DND-41 (cell line): ENCODE results near the gene WFIKKN1.

Experiments
- ATAC-seq: fragments of 200-7000 bp; cut with Tn5 transposase; 3 replicates; pipeline ENCODE4 v1.9.1; 2021; ENCODE audit warnings: low read depth; ENCODE audit not compliant: insufficient read depth
- DNase-seq: peaks from one replicate; pipeline ENCODE4 v3.0.0-alpha.2; 2020
- H2AFZ ChIP-seq: 2 replicates; pipeline ENCODE4 v1.6.0; 2012; ENCODE audit warnings: low read depth, low read length
- H3K27ac ChIP-seq: 2 replicates; pipeline ENCODE4 v1.5.1; 2012; ENCODE audit warnings: low read length, inconsistent platforms
- H3K27me3 ChIP-seq: fragments of 200-600 bp; sonication (generic); 2 replicates; pipeline ENCODE4 v1.6.0; 2012; ENCODE audit warnings: low read length, mild to moderate bottlenecking, inconsistent platforms; ENCODE audit not compliant: insufficient read depth, poor library complexity
- H3K36me3 ChIP-seq: 2 replicates; pipeline ENCODE4 v1.5.1; 2012; ENCODE audit warnings: low read length, inconsistent platforms; ENCODE audit not compliant: insufficient read depth
- H3K4me1 ChIP-seq: 2 replicates; pipeline ENCODE4 v1.5.1; 2012; ENCODE audit warnings: mild to moderate bottlenecking, low read length; ENCODE audit not compliant: insufficient read depth
- H3K4me2 ChIP-seq: 2 replicates; pipeline ENCODE4 v1.6.0; 2012; ENCODE audit warnings: mild to moderate bottlenecking, moderate library complexity, low read length, inconsistent platforms; ENCODE audit not compliant: insufficient read depth
- H3K4me3 ChIP-seq, 2 experiments: fragments of 200-600 bp in 1 of 2; shearing (Covaris generic) in 1 of 2; 2 replicates each; pipeline ENCODE4 v1.5.1; 2012 to 2016; ENCODE audit warnings: inconsistent platforms in 2 of 2, low read length in 2 of 2, mild to moderate bottlenecking in 2 of 2, low read depth in 1 of 2, moderate library complexity in 1 of 2
- H3K79me2 ChIP-seq: 2 replicates; pipeline ENCODE4 v1.6.0; 2012; ENCODE audit warnings: low read length, inconsistent platforms; ENCODE audit not compliant: insufficient read depth
- H3K9ac ChIP-seq: 2 replicates; pipeline ENCODE4 v1.6.0; 2012; ENCODE audit warnings: low read depth, mild to moderate bottlenecking, inconsistent platforms, low read length, moderate library complexity
- H3K9me3 ChIP-seq: 2 replicates; pipeline ENCODE4 v1.5.1; 2012; ENCODE audit warnings: low read length, moderate library complexity, mild to moderate bottlenecking, inconsistent platforms; ENCODE audit not compliant: insufficient read depth, severe bottlenecking
- H4K20me1 ChIP-seq: 2 replicates; pipeline ENCODE4 v1.6.0; 2012; ENCODE audit warnings: low read length; ENCODE audit not compliant: insufficient read depth
- CTCF ChIP-seq: IDR thresholded peaks from 2 replicates; pipeline ENCODE4 v1.5.1; 2012; ENCODE audit warnings: borderline replicate concordance, low read length, moderate library complexity, mild to moderate bottlenecking; ENCODE audit not compliant: poor library complexity, severe bottlenecking; ENCODE audit errors: extremely low read depth
- EZH2 ChIP-seq: IDR thresholded peaks from 3 replicates; pipeline ENCODE4 v1.6.1; 2012; ENCODE audit warnings: borderline replicate concordance, low read depth, mild to moderate bottlenecking, moderate library complexity, low read length, inconsistent platforms; ENCODE audit not compliant: severe bottlenecking

Gene WFIKKN1

DNA sequence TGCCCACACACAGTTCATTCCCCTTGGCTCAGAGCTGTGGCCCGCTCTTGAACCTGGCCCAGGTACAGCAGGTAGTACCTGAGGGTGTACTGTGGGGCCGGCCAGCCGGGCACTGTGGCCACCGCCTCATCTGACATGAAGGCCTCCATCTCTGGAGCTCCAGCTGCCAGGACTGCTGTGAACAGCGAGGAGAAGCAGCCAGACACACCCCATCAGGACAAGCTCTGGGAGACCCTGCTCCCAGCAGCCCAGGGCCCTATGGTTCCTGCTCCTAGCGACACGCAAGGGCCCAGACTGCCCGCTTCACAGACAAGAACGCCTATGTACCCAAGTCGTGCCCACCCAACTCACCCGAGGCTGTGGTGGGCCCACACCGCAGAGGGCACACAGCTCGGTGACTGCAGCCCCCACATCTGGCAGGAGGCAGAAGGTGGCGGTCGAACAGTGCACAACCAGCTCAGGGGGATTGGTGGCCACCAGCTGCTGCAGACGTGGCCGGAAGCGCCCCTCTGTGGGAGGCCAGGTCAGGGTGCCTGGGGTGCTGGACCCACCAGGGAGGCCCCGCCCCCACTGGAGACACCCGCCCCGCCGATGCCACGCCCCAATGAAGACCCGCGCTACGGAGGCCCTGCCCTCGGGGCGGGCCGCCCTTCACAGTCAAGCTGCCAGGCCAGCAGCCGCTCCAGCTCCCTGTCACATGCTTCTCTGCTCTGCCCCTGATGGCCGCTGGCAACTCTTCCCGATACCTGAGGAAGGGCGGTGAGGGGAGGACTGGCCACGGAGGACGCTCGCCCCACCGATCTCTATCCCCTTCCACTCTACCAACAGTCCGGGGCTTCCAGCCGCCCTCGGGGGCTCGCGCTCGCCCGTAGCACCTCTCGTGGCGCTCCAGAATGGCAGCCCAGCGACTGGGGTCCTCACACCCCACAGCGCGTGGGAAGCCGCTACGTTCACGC lies 48.4 kb downstream of the WFIKKN1 start:
- ATAC-seq (peak; percentile 36), DNase-seq (peak; percentile 75)
- Histone ChIP-seq H3K4me3 (peak overlapping the region in 1 of 2 experiments; percentile 58; a peak in 2 of 4 replicates), H4K20me1 (peaks cover 59% of the 10 kb centered on the region), H3K9ac (peak overlapping the region; percentile 57), H3K4me2 (peak overlapping the region; percentile 89), H3K4me1 (peaks cover 46% of the 10 kb centered on the region), H3K27me3 (no peaks in the 10 kb centered on the region), H3K9me3 (no peaks in the 10 kb centered on the region), H3K79me2 (peaks cover 37% of the 10 kb centered on the region), H3K36me3 (peaks cover 33% of the 10 kb centered on the region), H3K27ac (peak overlapping the region; percentile 87), H2AFZ (peak overlapping the region; percentile 80)
- TF ChIP-seq CTCF (no peak), EZH2 (no peak)

- H3K9ac ChIP-seq = peak within 1 kb of the TSS; percentile 82
- DNase-seq (peak; percentile 93), ATAC-seq (peak; percentile 53)
- H3K27ac ChIP-seq = peak within 1 kb of the TSS; percentile 87
- H3K27me3 ChIP-seq = no peaks in the 10 kb centered on the region
- H3K4me3 ChIP-seq = peak within 1 kb of the TSS; percentile 42 to 98; a peak in 3 of 4 replicates
- peak within 1 kb of the TSS; percentile 80 for H2AFZ ChIP-seq
- peaks cover 52% of the 10 kb centered on the region for H4K20me1 ChIP-seq
- peaks cover 38% of the 10 kb centered on the region for H3K36me3 ChIP-seq
- peaks cover 37% of the 10 kb centered on the region for H3K79me2 ChIP-seq
- H3K4me1 ChIP-seq = peaks cover 55% of the 10 kb centered on the region
- no peak for TF ChIP-seq CTCF
- TF ChIP-seq EZH2 = no peak
- H3K4me2 ChIP-seq = peak within 1 kb of the TSS; percentile 99
- H3K9me3 ChIP-seq = no peaks in the 10 kb centered on the region
These were observed 49.2 kb downstream of the WFIKKN1 start, which contains the start of gene STUB1 for GRCh38 chr16:679814-680624. Gene STUB1 (plus strand): TSS chr16:680410. CDS start chr16:680526, 116 bp downstream.

- TF ChIP-seq CTCF (no peak), EZH2 (no peak)
- peaks cover 48% of the 10 kb centered on the region for H4K20me1 ChIP-seq
- H3K9ac ChIP-seq = peak overlapping the region; percentile 82
- DNase-seq (no peak), ATAC-seq (no peak)
- peak overlapping the region; percentile 99 for H3K4me2 ChIP-seq
- no peaks in the 10 kb centered on the region for H3K27me3 ChIP-seq
- H3K79me2 ChIP-seq = peaks cover 37% of the 10 kb centered on the region
- H3K9me3 ChIP-seq = no peaks in the 10 kb centered on the region
- peak overlapping the region; percentile 42 to 98; a peak in 3 of 4 replicates for H3K4me3 ChIP-seq
- H2AFZ ChIP-seq = peak overlapping the region; percentile 80
- peak overlapping the region; percentile 76 for H3K27ac ChIP-seq
- H3K4me1 ChIP-seq = peaks cover 60% of the 10 kb centered on the region
- H3K36me3 ChIP-seq = peaks cover 43% of the 10 kb centered on the region
These were observed 49.8 kb downstream of the WFIKKN1 start for GRCh38 chr16:680625-680945.
